Activated CD4-positive, alpha-beta T cell treated with anti-CD3 and anti-CD28 coated beads for 36 hours (primary cell): ENCODE results near the gene EPC2. TPM values are rescaled to one million over a fixed set of nuclear protein-coding genes. Genes with fewer than 3 reads are reported as not detected.
"Not testable (repeated sequence)": the region's sequence is repeated elsewhere in the genome, so short reads cannot be mapped to it uniquely, and the experiment has no call there.

Experiments used
- ATAC-seq: fragments of 200-7000 bp; cut with Tn5 transposase; one replicate; pipeline ENCODE4 v1.10.0; 2021; ENCODE audit warnings: mild to moderate bottlenecking, moderate library complexity
- CTCF ChIA-PET: fragments of 350-600 bp; sonication (Branson Sonifier 250); formaldehyde crosslinking; loops from one replicate; lab custom pipeline; 2021; ENCODE audit warnings: antibody characterized with exemption; lab: Charles Lee
- POLR2A ChIA-PET: fragments of 350-600 bp; sonication (Branson Sonifier 250); formaldehyde crosslinking; loops from one replicate; lab custom pipeline; 2021; ENCODE audit warnings: antibody characterized with exemption, inconsistent platforms; lab: Charles Lee
- DNase-seq: peaks from one replicate; pipeline ENCODE4 v3.0.0-alpha.2; 2020
- H3K27ac Mint-ChIP-seq: one replicate; pipeline ENCODE4 v1.8.0; 2021; ENCODE audit warnings: mixed read lengths
- H3K27me3 Mint-ChIP-seq: one replicate; pipeline ENCODE4 v1.8.0; 2021; ENCODE audit warnings: mixed read lengths
- H3K36me3 Mint-ChIP-seq: one replicate; pipeline ENCODE4 v1.8.0; 2021; ENCODE audit warnings: low read depth, mixed read lengths
- H3K4me1 Mint-ChIP-seq: one replicate; pipeline ENCODE4 v1.8.0; 2021; ENCODE audit warnings: mixed read lengths
- H3K4me3 Mint-ChIP-seq: one replicate; pipeline ENCODE4 v1.8.0; 2021; ENCODE audit warnings: mild to moderate bottlenecking, moderate library complexity, mixed read lengths
- H3K9me3 Mint-ChIP-seq: one replicate; pipeline ENCODE4 v1.8.0; 2021; ENCODE audit warnings: low read depth, mixed read lengths
- intact Hi-C, 2 experiments: fragments of 100-400 bp; cut with DNase I in 1 of 2; cut with micrococcal nuclease in 1 of 2; formaldehyde crosslinking; loops; one replicate each; pipeline versions ENCODE4 v1.14.2 to v1.15.1; 2022 to 2024; cut with DNase I, micrococcal nuclease
- total RNA-seq, 2 experiments: library from RNA; stranded (reverse); gene quantifications; one replicate each; pipeline ENCODE4 v1.2.3, GENCODE V29; 2021

Gene EPC2
- total RNA-seq, 2 experiments from 2014 or later: 20.8 to 25.7 TPM

- no peaks in the 10 kb centered on the region for H3K27me3 Mint-ChIP-seq
- H3K36me3 Mint-ChIP-seq: peaks cover 22% of the 10 kb centered on the region
- H3K27ac Mint-ChIP-seq: peak overlapping the region; percentile 17
- peaks cover 17% of the 10 kb centered on the region for H3K4me1 Mint-ChIP-seq
- ChIA-PET POLR2A (no interaction called here), CTCF (no interaction called here)
- no peak overlapping the region for H3K4me3 Mint-ChIP-seq
- DNase-seq: no peak
- H3K9me3 Mint-ChIP-seq: no peaks in the 10 kb centered on the region
- intact Hi-C loops: no loop called here
- ATAC-seq: peak; percentile 95
Observed at GRCh38 chr2:148756292-148756975, 111.9 kb downstream of the EPC2 start.

DNA sequence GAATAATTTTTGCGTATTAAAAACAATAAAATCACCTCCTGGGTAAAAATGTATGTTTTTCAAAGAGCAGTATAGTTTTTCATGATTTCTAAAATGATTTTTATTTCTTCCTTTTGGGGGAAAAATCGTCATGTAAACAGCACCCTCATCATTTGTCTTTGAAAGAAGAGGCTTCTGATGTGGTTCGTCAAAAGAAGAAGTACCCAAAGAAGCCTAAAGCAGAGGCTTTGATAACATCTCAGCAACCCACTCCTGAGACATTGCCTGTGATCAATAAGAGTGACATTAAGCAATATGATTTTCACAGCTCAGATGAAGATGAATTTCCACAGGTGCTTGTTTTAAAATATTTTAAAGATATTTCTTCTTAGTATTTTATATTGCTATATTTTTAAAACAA lies 120.3 kb downstream of the EPC2 start:
- Mint-ChIP-seq H3K27ac (no peak overlapping the region), H3K4me1 (peaks cover 22% of the 10 kb centered on the region), H3K27me3 (no peaks in the 10 kb centered on the region), H3K36me3 (peaks cover 20% of the 10 kb centered on the region), H3K9me3 (no peaks in the 10 kb centered on the region), H3K4me3 (no peak overlapping the region)
- ATAC-seq: no peak
- POLR2A ChIA-PET: no interaction called here
- DNase-seq: no peak
- intact Hi-C loops: no loop called here
- CTCF ChIA-PET: no interaction called here

GRCh38 chr2:148770047-148770446 lies 125.5 kb downstream of the EPC2 start:
- CTCF ChIA-PET: interaction anchor here (0.7 kb wide), 1 partner anchor 719 kb away, joined by 3 read pairs; no protein-coding TSS in a partner anchor

GRCh38 chr2:148781544-148781943 lies 137.0 kb downstream of the EPC2 start:
- H3K27ac Mint-ChIP-seq: no peak overlapping the region
- intact Hi-C loops: no loop called here
- peaks cover 28% of the 10 kb centered on the region for H3K36me3 Mint-ChIP-seq
- H3K27me3 Mint-ChIP-seq: no peaks in the 10 kb centered on the region
- ATAC-seq (no peak), DNase-seq (no peak)
- POLR2A ChIA-PET: no interaction called here
- H3K4me3 Mint-ChIP-seq: no peak overlapping the region
- CTCF ChIA-PET: interaction anchor here (1.2 kb wide), 1 partner anchor 194 kb away, joined by 3 read pairs; no protein-coding TSS in a partner anchor
- peaks cover 3% of the 10 kb centered on the region for H3K4me1 Mint-ChIP-seq
- H3K9me3 Mint-ChIP-seq: no peaks in the 10 kb centered on the region

More at GRCh38 chr2:148770047-148770446, 125.5 kb downstream of the EPC2 start:
- H3K4me1 Mint-ChIP-seq: no peaks in the 10 kb centered on the region
- no peak overlapping the region for H3K27ac Mint-ChIP-seq
- no peaks in the 10 kb centered on the region for H3K27me3 Mint-ChIP-seq
- no peak for ATAC-seq
- peaks cover 34% of the 10 kb centered on the region for H3K36me3 Mint-ChIP-seq
- POLR2A ChIA-PET: no interaction called here
- no peak for DNase-seq
- intact Hi-C loops: no loop called here
- no peak overlapping the region for H3K4me3 Mint-ChIP-seq
- H3K9me3 Mint-ChIP-seq: no peaks in the 10 kb centered on the region

DNA sequence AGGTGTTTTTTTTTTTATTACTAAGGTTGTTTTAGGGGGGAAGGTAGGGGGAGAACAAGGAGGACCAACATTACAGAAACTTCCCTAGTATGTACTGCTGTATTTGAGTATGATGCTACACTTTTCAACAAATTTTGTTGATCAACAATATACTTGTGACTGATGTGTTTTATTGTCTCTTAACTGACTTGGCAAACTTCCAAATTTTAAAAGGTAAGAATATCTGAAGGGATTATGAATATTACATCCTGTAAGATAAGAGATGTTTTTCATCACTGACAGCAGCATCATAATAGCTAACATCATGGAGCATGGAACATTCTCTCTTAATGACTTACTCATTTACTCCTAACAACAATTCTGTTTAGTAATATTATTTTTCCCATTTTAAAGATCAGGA lies 144.5 kb downstream of the EPC2 start:
- ChIA-PET POLR2A (no interaction called here), CTCF (no interaction called here)
- Mint-ChIP-seq H3K36me3 (peaks cover 21% of the 10 kb centered on the region), H3K9me3 (peaks cover 1% of the 10 kb centered on the region), H3K27me3 (no peaks in the 10 kb centered on the region), H3K4me3 (no peak overlapping the region), H3K27ac (no peak overlapping the region), H3K4me1 (no peaks in the 10 kb centered on the region)
- DNase-seq: no peak
- ATAC-seq: no peak
- intact Hi-C loops: no loop called here

- CTCF ChIA-PET, intact Hi-C loops, H3K4me3 Mint-ChIP-seq, DNase-seq, H3K4me1 Mint-ChIP-seq, H3K27ac Mint-ChIP-seq, H3K27me3 Mint-ChIP-seq, ATAC-seq, H3K9me3 Mint-ChIP-seq, POLR2A ChIA-PET: not testable (repeated sequence)
- peaks cover 14% of the 10 kb centered on the region for H3K36me3 Mint-ChIP-seq
Observed at GRCh38 chr2:148790172-148790571, 145.6 kb downstream of the EPC2 start.

GRCh38 chr2:148794558-148794957 lies 150.0 kb downstream of the EPC2 start:
- CTCF ChIA-PET: interaction anchor here (1.3 kb wide), 1 partner anchor 15 kb away, joined by 3 read pairs; no protein-coding TSS in a partner anchor
- POLR2A ChIA-PET: no interaction called here
- Mint-ChIP-seq H3K27me3 (no peaks in the 10 kb centered on the region), H3K4me3 (no peak overlapping the region), H3K27ac (no peak overlapping the region), H3K9me3 (no peaks in the 10 kb centered on the region), H3K4me1 (no peaks in the 10 kb centered on the region), H3K36me3 (peaks cover 5% of the 10 kb centered on the region)
- ATAC-seq (no peak), DNase-seq (no peak)
- intact Hi-C loops: no loop called here

- ATAC-seq: no peak
- Mint-ChIP-seq H3K4me1 (no peaks in the 10 kb centered on the region), H3K9me3 (no peaks in the 10 kb centered on the region), H3K27ac (no peak overlapping the region), H3K36me3 (no peaks in the 10 kb centered on the region), H3K27me3 (peaks cover 2% of the 10 kb centered on the region), H3K4me3 (no peak overlapping the region)
- intact Hi-C loops: no loop called here
- ChIA-PET POLR2A (no interaction called here), CTCF (interaction anchor here (0.6 to 1.2 kb wide), 2 partner anchors 84 to 503 kb away, joined by 3 to 5 read pairs; no protein-coding TSS in a partner anchor)
- no peak for DNase-seq
Observed at GRCh38 chr2:148796735-148797512, 152.4 kb downstream of the EPC2 start.

- ATAC-seq (no peak), DNase-seq (no peak)
- Mint-ChIP-seq H3K4me1 (no peaks in the 10 kb centered on the region), H3K27me3 (peaks cover 2% of the 10 kb centered on the region), H3K27ac (no peak overlapping the region), H3K9me3 (peaks cover 6% of the 10 kb centered on the region), H3K36me3 (no peaks in the 10 kb centered on the region), H3K4me3 (no peak overlapping the region)
- ChIA-PET CTCF (interaction anchor here (0.7 kb wide), 1 partner anchor 12 kb away, joined by 3 read pairs; no protein-coding TSS in a partner anchor), POLR2A (no interaction called here)
- intact Hi-C loops: no loop called here
Observed at GRCh38 chr2:148802448-148803220, 158.1 kb downstream of the EPC2 start.

GRCh38 chr2:148810081-148810480 lies 165.5 kb downstream of the EPC2 start:
- Mint-ChIP-seq H3K36me3 (no peaks in the 10 kb centered on the region), H3K27me3 (no peaks in the 10 kb centered on the region), H3K4me3 (no peak overlapping the region), H3K27ac (no peak overlapping the region), H3K4me1 (peaks cover 13% of the 10 kb centered on the region), H3K9me3 (peaks cover 3% of the 10 kb centered on the region)
- intact Hi-C loops: loop anchor here in 1 of 2 experiments (10.0 kb wide), 1 partner anchor 285 kb away; no protein-coding TSS in a partner anchor
- POLR2A ChIA-PET: no interaction called here
- DNase-seq (no peak), ATAC-seq (no peak)
- CTCF ChIA-PET: no interaction called here

- intact Hi-C loops: loop anchor here (2.0 to 10.0 kb wide), 2 partner anchors 210 to 288 kb away; no protein-coding TSS in a partner anchor
- CTCF ChIA-PET: no interaction called here
Observed at GRCh38 chr2:148812306-148812705, 167.8 kb downstream of the EPC2 start.

More at GRCh38 chr2:148812306-148812705, 167.8 kb downstream of the EPC2 start:
- no peak overlapping the region for H3K4me3 Mint-ChIP-seq
- no peak overlapping the region for H3K27ac Mint-ChIP-seq
- POLR2A ChIA-PET: no interaction called here
- H3K4me1 Mint-ChIP-seq: peaks cover 19% of the 10 kb centered on the region
- H3K27me3 Mint-ChIP-seq: peaks cover 5% of the 10 kb centered on the region
- no peaks in the 10 kb centered on the region for H3K36me3 Mint-ChIP-seq
- H3K9me3 Mint-ChIP-seq: peaks cover 2% of the 10 kb centered on the region
- ATAC-seq: no peak
- no peak for DNase-seq
